ENCODE measurements around the gene SGTA.
"Not testable (repeated sequence)": the region's sequence is repeated elsewhere in the genome, so short reads cannot be mapped to it uniquely, and the experiment has no call there.

SGTA gene

GRCh38 chr19:2819540-2820111, 36.6 kb upstream of the SGTA start, which contains the start of gene ZNF554:
Gene ZNF554, plus strand, starts transcription at chr19:2819868. Its CDS starts 204 bp downstream, at chr19:2820072.
- peak; percentile 91 for DNase-seq (ENCODE audit: extremely low read depth, low read depth)
- TF ChIP-seq CTCF (IDR thresholded peaks at IDR 0.05; ENCODE audit: low read depth, low read length) = peak; percentile 94

GRCh38 chr19:2817237-2817829, 34.3 kb upstream of the SGTA start:
- not testable (repeated sequence) for DNase-seq (ENCODE audit: extremely low read depth, low read depth)

DNA sequence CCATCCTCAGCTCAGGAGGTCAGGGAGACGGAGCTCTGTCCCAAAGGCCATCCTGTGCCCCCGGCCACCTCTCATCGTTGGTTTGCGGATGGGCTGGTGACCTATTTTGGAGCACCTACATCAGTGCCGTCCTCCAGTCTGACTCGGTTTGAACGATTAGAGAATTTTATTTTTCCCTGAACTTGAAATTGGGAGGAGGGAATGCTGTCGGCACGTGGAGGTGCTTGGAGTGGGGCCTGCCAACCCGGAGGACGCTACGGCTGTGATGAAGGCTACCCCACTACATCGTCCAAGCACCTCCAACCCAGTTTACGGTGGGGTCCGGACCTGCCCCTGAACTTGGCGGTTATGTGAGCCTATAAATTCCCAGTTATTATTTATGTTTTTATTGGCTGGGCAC, 33.6 kb upstream of the SGTA start:
- no peak for DNase-seq (ENCODE audit: extremely low read depth, low read depth)
- TF ChIP-seq CTCF (IDR thresholded peaks at IDR 0.05; ENCODE audit: low read depth, low read length) = no peak

- no peak for DNase-seq (ENCODE audit: extremely low read depth, low read depth)
- no peak for TF ChIP-seq CTCF (IDR thresholded peaks at IDR 0.05; ENCODE audit: low read depth, low read length)
Observed at GRCh38 chr19:2815923-2816322, 32.9 kb upstream of the SGTA start.

- TF ChIP-seq CTCF (IDR thresholded peaks at IDR 0.05; ENCODE audit: low read depth, low read length) = no peak
Observed at GRCh38 chr19:2815191-2815614, 32.1 kb upstream of the SGTA start.

DNA sequence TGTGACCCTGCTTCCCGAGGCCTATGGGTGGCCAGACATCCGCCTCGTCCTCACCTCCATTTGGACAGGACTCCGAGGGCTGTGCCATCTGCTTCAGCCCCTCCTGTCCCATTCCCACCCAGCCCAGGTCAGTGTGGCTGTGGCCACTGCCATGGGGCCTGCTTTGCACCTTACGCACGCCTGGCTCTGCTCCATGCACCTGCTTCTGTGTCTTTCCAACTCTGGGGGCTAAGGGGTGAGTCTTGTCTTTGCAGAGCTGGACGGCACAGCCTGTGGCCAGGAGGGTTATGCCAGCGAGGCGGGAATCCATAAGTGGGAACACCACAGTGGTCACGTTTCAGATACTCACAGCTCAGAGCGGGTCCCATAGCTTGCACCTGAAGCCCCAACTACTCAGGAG, 31.4 kb upstream of the SGTA start:
- no peak for TF ChIP-seq CTCF (IDR thresholded peaks at IDR 0.05; ENCODE audit: low read depth, low read length)
- no peak for DNase-seq (ENCODE audit: extremely low read depth, low read depth)

More at GRCh38 chr19:2815191-2815614, 32.1 kb upstream of the SGTA start:
- DNase-seq (ENCODE audit: extremely low read depth, low read depth) = no peak

- no peak for DNase-seq (ENCODE audit: extremely low read depth, low read depth)
- no peak for TF ChIP-seq CTCF (IDR thresholded peaks at IDR 0.05; ENCODE audit: low read depth, low read length)
Observed at GRCh38 chr19:2813235-2814160, 30.4 kb upstream of the SGTA start.

Measured in AG09319 (cell line).